ENCODE measurements around the gene IFRD2.
A peak's percentile ranks its signal among the peaks of the same experiment; 100 is the strongest.
"Not testable (repeated sequence)": the region's sequence is repeated elsewhere in the genome, so short reads cannot be mapped to it uniquely, and the experiment has no call there.

IFRD2 gene

GRCh38 chr3:50324351-50325112 lies 32.3 kb upstream of the IFRD2 start:
- DNase-seq (ENCODE audit: low read depth in 2 of 2), result peak in 1 of 2 donors; percentile 30

DNA sequence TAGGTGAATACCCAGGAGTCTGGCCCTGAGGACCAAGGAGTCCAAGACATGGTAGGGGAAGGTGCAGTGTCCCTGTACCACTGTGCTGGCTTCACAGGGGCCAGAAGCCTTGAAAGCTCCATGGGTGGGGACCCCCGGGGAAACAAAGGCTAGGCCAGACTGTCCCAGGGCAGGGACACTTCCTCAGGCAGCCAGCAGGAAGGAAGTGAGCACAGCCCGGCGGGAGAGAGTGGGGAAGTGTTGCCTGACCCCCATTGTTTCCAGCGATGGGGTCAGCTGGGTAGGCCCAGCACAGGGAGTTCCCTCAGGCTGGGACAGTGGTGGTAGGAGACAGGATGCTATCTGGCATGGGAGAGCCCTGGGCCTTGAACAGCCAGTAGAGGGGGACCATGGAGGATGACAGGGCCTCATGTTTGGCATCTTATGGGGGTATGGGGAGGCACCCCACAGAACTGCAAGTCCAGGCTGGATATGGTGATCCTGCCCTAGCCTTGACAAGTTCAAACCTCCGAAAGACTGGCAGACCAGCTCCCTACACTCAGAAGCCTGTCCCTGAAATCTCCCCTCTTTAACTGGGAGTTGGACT lies 31.5 kb upstream of the IFRD2 start:
- DNase-seq (ENCODE audit: low read depth in 2 of 2), result no peak

GRCh38 chr3:50323092-50323600 lies 30.9 kb upstream of the IFRD2 start:
- no peak for DNase-seq (ENCODE audit: low read depth in 2 of 2)

DNA sequence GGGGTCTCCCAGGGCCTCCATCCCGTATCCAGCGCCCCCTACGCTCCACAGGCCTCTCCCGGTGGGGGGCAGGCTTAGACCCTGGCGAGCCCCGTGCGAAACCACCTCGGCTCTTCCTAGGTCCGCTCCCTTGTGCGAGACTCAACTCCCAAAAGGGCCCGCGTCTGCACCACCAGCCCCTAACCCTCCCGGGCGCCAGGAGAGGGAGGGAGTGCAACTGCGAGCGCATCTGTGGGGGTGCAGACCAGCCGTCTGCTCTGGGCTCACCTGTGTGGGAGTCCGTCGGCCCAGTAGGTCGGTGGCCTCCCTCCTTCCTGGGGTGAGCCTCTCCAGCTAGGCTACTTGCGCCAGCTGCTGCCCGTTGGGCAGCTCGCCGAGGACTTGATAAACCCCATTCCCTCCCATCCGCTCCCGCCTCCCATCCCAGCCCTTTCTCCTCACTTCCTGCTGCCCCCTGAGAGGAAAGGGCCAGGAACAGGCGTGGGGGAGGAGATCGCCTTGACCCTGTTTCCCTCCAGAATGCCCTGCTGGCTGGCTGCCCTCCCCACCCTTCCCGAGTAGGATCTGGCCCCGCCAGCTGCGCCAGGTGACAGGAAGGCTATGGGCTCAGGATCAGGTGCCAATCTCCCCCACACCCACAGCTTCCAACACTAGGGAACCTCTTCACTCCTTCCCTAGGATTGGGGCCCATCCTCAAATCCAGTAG lies 30.3 kb upstream of the IFRD2 start, which contains the start of gene HYAL2:
Gene HYAL2 (minus strand): TSS at position 360 of the 706 bp plus-strand sequence. CDS start 2,256 bp downstream, outside the sequence.
- no peak for DNase-seq (ENCODE audit: low read depth in 2 of 2)

GRCh38 chr3:50322115-50322385 lies 29.8 kb upstream of the IFRD2 start:
- no peak for DNase-seq (ENCODE audit: low read depth in 2 of 2)

DNA sequence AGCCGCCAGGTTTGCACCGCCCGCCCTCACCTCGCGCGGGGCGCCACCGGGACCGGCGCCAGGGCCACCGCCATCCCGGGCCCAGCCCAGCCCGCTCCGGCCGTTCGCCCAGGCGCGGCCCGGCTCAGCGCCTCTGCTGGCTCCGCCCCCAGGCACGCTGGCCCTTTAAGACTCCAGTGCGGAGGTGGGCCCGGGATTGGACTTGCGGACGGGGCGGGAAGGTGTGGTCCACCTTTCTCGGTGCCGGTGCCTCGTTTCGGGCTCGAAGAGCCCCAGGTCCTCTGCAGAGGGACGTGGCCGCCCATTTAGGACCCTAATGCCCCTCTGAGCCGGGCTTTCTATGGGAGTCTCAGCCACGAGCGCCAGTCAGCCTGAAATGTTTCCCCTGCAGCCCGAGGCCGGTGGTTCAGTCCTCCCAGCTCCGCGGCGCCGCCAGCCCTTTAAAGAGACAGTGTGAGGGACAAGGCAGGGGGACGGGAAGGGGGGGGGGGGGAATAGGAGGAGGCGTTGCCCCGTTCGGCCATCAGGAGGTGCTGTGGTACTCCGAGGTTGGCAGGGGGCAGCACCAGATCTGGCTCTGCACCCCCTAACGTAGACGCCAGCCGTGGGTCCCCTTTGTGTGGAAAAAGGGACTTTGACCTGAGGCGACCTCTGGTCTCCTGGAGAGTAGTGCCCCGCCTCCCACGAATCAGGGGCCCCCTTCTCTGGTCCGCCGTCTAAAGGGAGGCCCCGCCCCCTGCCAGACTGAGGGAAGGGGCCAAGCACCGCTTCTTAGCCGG lies 29.3 kb upstream of the IFRD2 start:
- DNase-seq (ENCODE audit: low read depth in 2 of 2), result peak; percentile 57 to 58

DNA sequence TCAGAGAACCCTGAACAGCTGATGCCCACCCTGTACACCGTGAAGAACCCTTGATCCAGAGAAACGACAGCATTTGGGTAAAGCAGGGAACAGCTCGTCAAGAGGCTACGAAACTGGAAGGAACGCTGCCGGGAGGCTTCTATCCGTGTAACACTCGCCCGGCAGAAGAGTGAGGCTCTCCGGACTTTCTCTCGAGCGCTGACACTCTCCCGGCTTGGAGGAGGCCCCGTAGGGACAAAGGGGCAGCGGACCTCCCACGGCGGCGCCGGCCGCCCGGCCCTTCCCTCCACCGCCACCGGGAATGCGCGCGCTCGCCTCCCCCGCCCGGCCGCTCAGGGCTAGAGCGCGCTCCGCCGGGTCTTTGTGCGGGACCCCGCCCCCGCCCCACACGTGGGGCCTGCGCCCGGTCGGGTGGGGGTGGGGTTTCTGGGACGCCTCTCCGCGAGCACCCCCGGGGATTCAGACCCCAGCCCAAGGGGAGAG lies 28.7 kb upstream of the IFRD2 start:
- peak in 1 of 2 donors; percentile 26 for DNase-seq (ENCODE audit: low read depth in 2 of 2)

- DNase-seq (ENCODE audit: low read depth in 2 of 2), result no peak
Observed at GRCh38 chr3:50319894-50320625, 27.8 kb upstream of the IFRD2 start.

DNA sequence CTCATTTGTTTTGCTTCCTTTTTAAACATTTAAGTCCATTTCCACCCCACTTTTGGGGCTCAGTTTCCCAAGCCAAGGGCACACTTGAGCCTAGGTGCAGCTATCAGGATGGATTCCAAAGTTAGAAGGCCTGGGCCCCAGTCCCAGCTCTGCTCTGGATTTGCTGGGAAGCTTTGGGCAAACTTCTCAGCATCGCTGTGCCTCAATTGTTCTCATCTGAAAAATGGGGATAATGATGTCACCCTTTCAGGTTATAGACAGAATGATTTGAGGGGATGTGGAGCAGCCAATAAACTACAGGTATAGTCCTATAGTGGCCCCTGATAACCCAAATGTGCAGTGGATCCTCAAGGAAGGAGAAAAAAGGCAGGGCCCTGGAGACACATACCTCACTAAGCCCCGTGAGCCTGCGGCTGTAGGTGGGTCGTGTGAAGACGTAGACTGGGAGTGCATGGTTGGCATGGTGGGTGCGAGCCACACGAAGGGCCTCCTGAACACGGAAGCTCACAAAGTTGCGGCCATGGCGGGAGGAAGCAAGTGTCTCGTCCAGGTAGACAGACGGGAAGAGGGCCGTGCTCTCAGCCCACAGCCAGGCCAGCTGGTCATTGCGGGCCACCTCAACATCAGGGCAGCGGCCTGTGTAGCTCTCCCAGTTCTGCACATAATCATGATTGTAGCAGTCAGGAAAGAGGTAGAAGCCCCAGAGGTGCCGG lies 27.1 kb upstream of the IFRD2 start:
- DNase-seq (ENCODE audit: low read depth in 2 of 2), result no peak

DNA sequence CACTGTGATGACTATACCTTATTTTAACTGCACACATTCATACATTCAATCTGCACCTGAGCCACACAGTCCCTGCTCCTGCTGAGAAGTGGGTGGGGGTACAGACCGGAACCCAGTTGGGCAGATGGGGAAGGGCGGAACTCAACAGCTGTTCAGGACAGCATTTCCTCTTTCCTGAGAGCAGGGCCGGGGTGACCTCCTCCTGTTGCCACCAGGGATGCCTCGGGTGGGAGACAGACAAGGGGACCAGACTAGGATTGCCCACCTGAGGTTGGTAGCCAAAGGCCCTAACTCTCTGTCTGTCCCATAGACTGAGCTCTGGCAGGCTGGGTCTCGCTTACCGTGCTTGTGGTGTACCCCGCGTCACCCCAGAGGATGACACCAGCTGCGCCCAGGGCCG lies 26.4 kb upstream of the IFRD2 start:
- DNase-seq (ENCODE audit: low read depth in 2 of 2), result no peak

DNA sequence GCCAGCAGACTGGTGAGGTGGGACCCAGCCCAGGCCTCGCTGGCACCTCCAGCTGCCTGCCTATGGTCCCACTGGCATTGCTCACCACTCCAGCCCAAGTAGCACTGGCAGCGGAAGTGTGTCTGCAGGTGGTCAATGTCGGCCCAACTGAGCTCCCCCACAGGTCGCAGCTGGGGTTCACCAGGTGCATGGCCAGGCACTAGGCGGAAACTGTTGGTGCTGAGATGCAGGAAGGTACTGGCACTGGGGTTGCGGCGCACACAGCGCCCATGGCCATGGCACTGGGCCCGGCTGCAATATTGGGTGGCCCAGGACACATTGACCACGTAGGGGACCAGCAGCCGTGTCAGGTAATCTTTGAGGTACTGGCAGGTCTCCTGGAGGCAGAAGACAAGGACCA lies 25.9 kb upstream of the IFRD2 start:
- no peak for DNase-seq (ENCODE audit: low read depth in 2 of 2)

DNA sequence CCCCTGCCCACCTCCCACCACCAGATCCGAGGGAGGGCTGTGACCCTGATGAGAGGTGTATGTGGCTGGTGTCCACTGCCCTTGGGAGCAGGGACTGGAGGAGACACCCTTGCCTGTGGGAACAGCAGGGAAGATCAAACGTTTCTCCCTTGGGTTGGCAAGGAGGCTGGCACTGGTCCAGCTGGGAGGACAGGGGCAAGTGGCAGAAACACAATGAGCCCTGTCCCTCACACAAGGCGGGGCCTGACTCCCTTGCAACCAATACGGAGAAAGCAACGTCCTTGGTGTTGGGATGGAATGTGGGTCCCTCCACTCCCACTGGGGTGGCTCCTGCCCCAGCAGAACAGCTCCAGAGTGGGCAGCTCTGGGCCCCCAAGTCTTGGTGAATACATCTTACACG lies 25.1 kb upstream of the IFRD2 start:
- no peak for DNase-seq (ENCODE audit: low read depth in 2 of 2)

- peak in 1 of 2 donors; percentile 60 for DNase-seq (ENCODE audit: low read depth in 2 of 2)
Observed at GRCh38 chr3:50316657-50317242, 24.5 kb upstream of the IFRD2 start.

DNA sequence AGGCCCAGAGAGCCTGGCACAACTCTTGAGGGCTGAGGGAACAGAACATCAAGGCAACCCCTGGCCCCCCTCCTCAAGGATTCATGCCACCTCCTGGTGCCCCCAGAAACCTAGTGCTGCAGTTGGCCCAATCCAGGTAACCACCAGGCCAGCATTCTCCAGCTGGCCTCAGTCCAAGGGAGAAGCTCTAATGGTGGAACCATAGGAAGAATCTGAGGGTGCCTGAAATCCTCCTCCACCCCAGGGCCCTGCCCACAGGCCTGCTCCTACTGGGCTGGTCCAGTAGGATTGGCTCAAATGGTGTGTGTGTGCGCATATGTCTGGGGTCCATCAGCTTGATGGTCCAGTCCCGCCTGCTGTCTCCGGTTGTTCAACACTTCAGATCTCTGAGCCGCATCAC lies 22.6 kb upstream of the IFRD2 start:
- DNase-seq (ENCODE audit: low read depth in 2 of 2), result no peak

DNA sequence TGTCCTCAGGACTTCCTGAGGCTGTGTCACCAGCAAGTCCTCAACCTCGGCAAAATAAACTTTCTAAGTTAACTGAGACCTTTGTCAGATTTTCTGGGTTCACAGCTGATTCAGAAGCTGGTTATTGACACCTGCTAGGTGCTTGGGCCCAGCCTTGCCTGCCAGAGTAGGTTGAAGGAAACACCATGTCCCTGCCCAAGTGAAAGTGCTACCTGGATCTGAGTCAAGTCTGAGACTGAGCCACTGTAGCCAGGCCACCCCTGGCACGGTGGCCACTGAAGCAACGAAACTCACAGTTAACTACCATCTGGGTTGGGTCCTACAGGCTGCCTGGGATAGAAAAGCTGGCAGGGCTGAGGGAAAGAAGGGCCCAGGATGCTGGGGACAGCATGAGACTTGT lies 22.1 kb upstream of the IFRD2 start:
- no peak for DNase-seq (ENCODE audit: low read depth in 2 of 2)

- DNase-seq (ENCODE audit: low read depth in 2 of 2), result not testable (repeated sequence)
Observed at GRCh38 chr3:50312041-50312440, 19.8 kb upstream of the IFRD2 start.

DNA sequence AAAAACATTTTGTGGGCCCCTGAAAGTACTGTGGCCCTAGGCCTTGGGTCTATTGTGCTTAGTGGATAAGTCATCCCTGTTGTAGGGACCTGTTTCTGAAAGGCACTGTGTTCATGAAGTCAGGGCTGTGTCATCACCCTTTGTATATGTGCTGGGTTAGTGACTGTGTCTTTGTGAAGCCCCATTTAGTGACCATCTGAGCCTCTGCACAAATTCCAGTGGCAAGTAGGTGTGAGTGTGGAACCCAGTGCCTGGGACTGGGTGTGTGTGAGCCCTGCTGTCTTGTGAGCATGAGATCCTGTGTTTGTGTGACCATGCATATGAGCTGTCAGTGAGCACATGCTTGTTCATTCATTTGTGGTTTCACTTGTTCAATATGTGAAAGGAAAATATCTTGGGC lies 12.4 kb upstream of the IFRD2 start:
- no peak for DNase-seq (ENCODE audit: low read depth in 2 of 2)

DNA sequence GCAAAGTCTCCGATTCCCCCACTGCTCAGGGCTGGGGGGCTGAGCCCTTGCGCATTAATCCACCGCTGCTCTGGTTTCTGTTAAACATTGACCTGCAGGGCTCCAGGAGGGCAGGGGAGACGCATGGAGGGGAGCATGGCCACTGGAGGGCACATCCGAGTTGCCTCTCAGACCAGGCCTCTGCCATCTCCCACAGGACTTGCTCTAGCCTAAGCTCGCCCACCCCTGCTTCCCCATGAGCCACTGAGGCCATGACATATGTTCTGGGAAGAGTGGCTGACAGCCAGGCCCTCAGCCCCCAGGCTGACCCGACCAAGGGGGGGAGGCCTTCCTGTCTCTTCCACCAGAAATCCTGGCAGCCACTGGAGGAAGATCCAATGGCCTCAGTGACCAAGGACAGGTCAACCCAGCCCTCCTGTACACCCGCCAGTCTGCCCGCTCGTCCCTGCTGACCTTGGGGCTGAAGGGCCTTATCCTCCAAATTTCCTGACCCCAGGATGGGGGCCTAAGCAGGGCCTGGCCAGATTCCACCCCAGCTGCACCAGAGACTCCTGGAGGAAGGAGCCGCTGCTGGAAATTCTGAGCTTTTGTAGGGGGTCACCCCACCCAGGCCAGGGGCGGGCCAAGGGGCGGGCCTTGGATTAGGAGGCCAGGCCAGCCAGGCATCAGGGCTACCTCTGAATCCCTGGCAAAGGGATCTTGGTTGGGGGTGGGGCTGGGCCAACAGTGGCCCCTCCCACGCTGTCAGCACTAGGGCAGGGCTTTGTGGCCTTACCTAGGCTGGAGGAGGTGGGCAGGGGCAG lies 11.0 kb upstream of the IFRD2 start, which contains the start of gene HYAL1:
Gene HYAL1 (minus strand): TSS at position 562 of the 803 bp plus-strand sequence. CDS start 618 bp downstream, outside the sequence.
- no peak for DNase-seq (ENCODE audit: low read depth in 2 of 2)

Data from stimulated activated CD8-positive, alpha-beta memory T cell treated with anti-CD3 and anti-CD28 coated beads, Interleukin-7, amount 100 ng/mL, for 1 hour (primary cell).